GM23248 (cell line): ENCODE data around the gene SSH3. TPM values are rescaled to one million over a fixed set of nuclear protein-coding genes. Genes with fewer than 3 reads are reported as not detected.

Experiments
- DNase-seq: peaks from one replicate; pipeline ENCODE4 v3.0.0-alpha.2; 2015
- H2AFZ ChIP-seq: fragments of 200-600 bp; sonication (generic); 2 replicates; pipeline ENCODE4 v1.6.1; 2016; ENCODE audit warnings: antibody characterized with exemption
- H3F3A ChIP-seq: fragments of 200-600 bp; sonication (generic); 2 replicates; pipeline ENCODE4 v1.6.1; 2016; ENCODE audit warnings: mild to moderate bottlenecking, antibody characterized with exemption, mixed run types; ENCODE audit not compliant: insufficient read depth
- H3K27ac ChIP-seq: fragments of 200-600 bp; sonication (generic); 2 replicates; pipeline ENCODE4 v1.5.1; 2016; ENCODE audit warnings: mild to moderate bottlenecking
- H3K27me3 ChIP-seq: fragments of 200-600 bp; sonication (generic); replicated peaks from 2 replicates; pipeline ENCODE4 v1.6.1; 2016; ENCODE audit warnings: mild to moderate bottlenecking; ENCODE audit not compliant: insufficient read depth
- H3K36me3 ChIP-seq: fragments of 200-600 bp; sonication (generic); 2 replicates; pipeline ENCODE4 v1.6.1; 2016; ENCODE audit warnings: low read depth, mild to moderate bottlenecking
- H3K4me1 ChIP-seq: fragments of 200-600 bp; sonication (generic); 2 replicates; pipeline ENCODE4 v1.6.1; 2016; ENCODE audit warnings: mild to moderate bottlenecking; ENCODE audit not compliant: insufficient read depth
- H3K4me2 ChIP-seq: fragments of 200-600 bp; sonication (generic); one replicate; pipeline ENCODE4 v1.6.1; 2016; ENCODE audit warnings: mild to moderate bottlenecking; ENCODE audit not compliant: unreplicated experiment
- H3K4me3 ChIP-seq: fragments of 200-600 bp; sonication (generic); 2 replicates; pipeline ENCODE4 v1.5.1; 2016; ENCODE audit warnings: mild to moderate bottlenecking
- H3K79me2 ChIP-seq: fragments of 200-600 bp; sonication (generic); 2 replicates; pipeline ENCODE4 v1.6.1; 2016; ENCODE audit warnings: mild to moderate bottlenecking; ENCODE audit not compliant: insufficient read depth
- H3K9ac ChIP-seq: fragments of 200-600 bp; sonication (generic); 2 replicates; pipeline ENCODE4 v1.6.1; 2016; ENCODE audit warnings: mild to moderate bottlenecking
- H3K9me2 ChIP-seq: fragments of 200-600 bp; sonication (generic); 2 replicates; pipeline ENCODE4 v1.6.1; 2016; ENCODE audit warnings: mixed run types, mild to moderate bottlenecking, moderate library complexity; ENCODE audit not compliant: insufficient read depth
- H3K9me3 ChIP-seq: fragments of 200-600 bp; sonication (generic); one replicate; pipeline ENCODE4 v1.6.1; 2017; ENCODE audit warnings: low read depth
- H4K20me1 ChIP-seq: fragments of 200-600 bp; sonication (generic); 2 replicates; pipeline ENCODE4 v1.6.0; 2016; ENCODE audit not compliant: insufficient read depth
- EZH2 ChIP-seq: fragments of 200-600 bp; sonication (generic); IDR thresholded peaks from 2 replicates; pipeline ENCODE4 v1.6.1; 2018; ENCODE audit warnings: antibody characterized with exemption, mild to moderate bottlenecking; ENCODE audit not compliant: insufficient read depth, poor library complexity, severe bottlenecking
- EZH2phosphoT487 ChIP-seq: fragments of 200-600 bp; sonication (generic); IDR thresholded peaks from 2 replicates; pipeline ENCODE4 v1.6.1; 2018; ENCODE audit warnings: antibody characterized with exemption, moderate library complexity, mild to moderate bottlenecking, low read depth; ENCODE audit not compliant: insufficient read depth
- whole genome bisulfite sequencing, 2 experiments: methylation state at CpG; one replicate each; pipeline ENCODE4 v1.1.6; 2015 to 2017; ENCODE audit warnings: low lambda C conversion rate in 2 of 2, low coverage in 1 of 2; ENCODE audit errors: missing lambda C conversion rate in 2 of 2; 5-methylcytosine and 5-hydroxymethylcytosine counted together
- in situ Hi-C: fragments of 300-500 bp; cut with MboI; formaldehyde crosslinking; loops from 2 replicates; pipeline ENCODE4 v1.15.0; 2020
- polyA plus RNA-seq: library from polyadenylated mRNA; unstranded; fragments of >200 nt; fragmentation: Nextera tagmentation; extraction: Ambion mirVana; gene quantifications from 2 replicates; pipeline ENCODE4 v1.2.1, GENCODE V29; 2016
- total RNA-seq: library from RNA; depleted of rRNA; stranded (reverse); fragments of >200 nt; shearing (Covaris generic); gene quantifications from 2 replicates; pipeline ENCODE4 v1.2.3, GENCODE V29; 2014

SSH3 gene
- total and polyA plus RNA-seq, 2 experiments from 2014 or later = 20.1 to 26.4 TPM

- WGBS, 2 experiments = 97% methylated on average over 2 of the region's 2 CpGs
- Histone ChIP-seq H3K9me2 (no peaks in the 10 kb centered on the region), H3K4me1 (peaks cover 5% of the 10 kb centered on the region; the same call in 1 of the 2 replicates), H3K36me3 (no peaks in the 10 kb centered on the region), H3F3A (no peaks in the 10 kb centered on the region), H3K27ac (no peak overlapping the region), H4K20me1 (no peaks in the 10 kb centered on the region), H3K4me3 (no peak overlapping the region), H3K27me3 (no peaks in the 10 kb centered on the region), H3K4me2 (no peak overlapping the region), H3K9ac (no peak overlapping the region), H2AFZ (no peak overlapping the region), H3K79me2 (no peaks in the 10 kb centered on the region), H3K9me3 (no peaks in the 10 kb centered on the region)
- no peak for DNase-seq
- in situ Hi-C loops = no loop called here
- TF ChIP-seq EZH2 = no peak
- TF ChIP-seq EZH2phosphoT487 = no peak
Measured at GRCh38 chr11:67320691-67321090, 17.4 kb downstream of the SSH3 start.

- WGBS, 2 experiments = 87 to 92% methylated on average over 6 of the region's 6 CpGs
- DNase-seq = no peak
- no peak overlapping the region for H3K27ac ChIP-seq
- no peaks in the 10 kb centered on the region for H3K27me3 ChIP-seq
- H3K4me1 ChIP-seq = peaks cover 5% of the 10 kb centered on the region; the same call in 1 of the 2 replicates
- H3F3A ChIP-seq = no peaks in the 10 kb centered on the region
- no peaks in the 10 kb centered on the region for H3K9me2 ChIP-seq
- no peak overlapping the region for H3K9ac ChIP-seq
- no peak overlapping the region for H3K4me2 ChIP-seq
- no peaks in the 10 kb centered on the region for H4K20me1 ChIP-seq
- no peaks in the 10 kb centered on the region for H3K36me3 ChIP-seq
- no peaks in the 10 kb centered on the region for H3K79me2 ChIP-seq
- H3K9me3 ChIP-seq = no peaks in the 10 kb centered on the region
- H3K4me3 ChIP-seq = no peak overlapping the region
- H2AFZ ChIP-seq = no peak overlapping the region
- in situ Hi-C loops = no loop called here
- no peak for TF ChIP-seq EZH2
- TF ChIP-seq EZH2phosphoT487 = no peak
Measured at GRCh38 chr11:67321313-67321871, 18.1 kb downstream of the SSH3 start.

GRCh38 chr11:67322049-67322448 is 18.7 kb downstream of the SSH3 start:
- DNase-seq = no peak
- no peaks in the 10 kb centered on the region for H3K27me3 ChIP-seq

GRCh38 chr11:67323526-67323925 is 20.2 kb downstream of the SSH3 start:
- H3K27ac ChIP-seq = no peak overlapping the region
- no peak overlapping the region for H3K9ac ChIP-seq
- 91 to 97% methylated on average over 7 of the region's 7 CpGs for WGBS, 2 experiments

More at GRCh38 chr11:67322049-67322448, 18.7 kb downstream of the SSH3 start:
- TF ChIP-seq EZH2 (no peak), EZH2phosphoT487 (no peak)
- Histone ChIP-seq H3K9ac (no peak overlapping the region), H3K4me2 (no peak overlapping the region), H4K20me1 (no peaks in the 10 kb centered on the region), H3F3A (no peaks in the 10 kb centered on the region), H3K9me2 (no peaks in the 10 kb centered on the region), H3K27ac (no peak overlapping the region), H3K4me3 (no peak overlapping the region), H3K79me2 (no peaks in the 10 kb centered on the region), H3K9me3 (no peaks in the 10 kb centered on the region), H3K36me3 (no peaks in the 10 kb centered on the region), H3K4me1 (peaks cover 5% of the 10 kb centered on the region; the same call in 1 of the 2 replicates), H2AFZ (no peak overlapping the region)
- in situ Hi-C loops = no loop called here
- WGBS, 2 experiments = 74 to 82% methylated on average over 3 of the region's 3 CpGs

More at GRCh38 chr11:67323526-67323925, 20.2 kb downstream of the SSH3 start:
- Histone ChIP-seq H3K9me2 (no peaks in the 10 kb centered on the region), H3K9me3 (no peaks in the 10 kb centered on the region), H3K27me3 (no peaks in the 10 kb centered on the region), H3K79me2 (no peaks in the 10 kb centered on the region), H3K4me1 (0 out of 2 replicates have a peak, but pooled peaks cover under 1% of the 10 kb centered on the region), H2AFZ (no peak overlapping the region), H3K36me3 (no peaks in the 10 kb centered on the region), H3K4me3 (no peak overlapping the region), H4K20me1 (no peaks in the 10 kb centered on the region), H3F3A (no peaks in the 10 kb centered on the region), H3K4me2 (no peak overlapping the region)
- in situ Hi-C loops = no loop called here
- TF ChIP-seq EZH2phosphoT487 (no peak), EZH2 (no peak)
- no peak for DNase-seq
